Keratinocyte (primary cell): ENCODE measurements around the gene GLT8D1. TPM values are rescaled to one million over a fixed set of nuclear protein-coding genes. Genes with fewer than 3 reads are reported as not detected.

ENCODE experiments used
- DNase-seq: peaks from one replicate; pipeline ENCODE4 v3.0.0-alpha.2; 2011; ENCODE audit warnings: low read depth, missing footprints, low spot score
- FAIRE-seq: peaks from 2 replicates; lab custom pipeline; 2011; peaks lifted over from hg19 to GRCh38; lab: Jason Lieb, UNC
- H2AFZ ChIP-seq: 2 replicates; pipeline ENCODE4 v1.6.0; 2012; ENCODE audit warnings: low read length, control low read depth, inconsistent platforms; ENCODE audit not compliant: control insufficient read depth
- H3K27ac ChIP-seq: 2 replicates; pipeline ENCODE4 v1.5.1; 2011; ENCODE audit warnings: low read length; ENCODE audit not compliant: control insufficient read depth, insufficient read depth
- H3K27me3 ChIP-seq: 3 replicates; pipeline ENCODE4 v1.6.0; 2011; ENCODE audit warnings: low read length; ENCODE audit not compliant: control insufficient read depth, insufficient read depth; ENCODE audit errors: extremely low read depth
- H3K36me3 ChIP-seq, 2 experiments: 2 replicates in 1 of 2; 3 replicates in 1 of 2; pipeline ENCODE4 v1.5.1; 2011; ENCODE audit warnings: low read length in 2 of 2, mild to moderate bottlenecking in 1 of 2; ENCODE audit not compliant: control insufficient read depth in 2 of 2, insufficient read depth in 2 of 2; ENCODE audit errors: extremely low read depth in 1 of 2
- H3K4me1 ChIP-seq: 3 replicates; pipeline ENCODE4 v1.5.1; 2011; ENCODE audit warnings: low read length; ENCODE audit not compliant: control insufficient read depth, insufficient read depth; ENCODE audit errors: extremely low read depth
- H3K4me2 ChIP-seq: 3 replicates; pipeline ENCODE4 v1.6.0; 2011; ENCODE audit warnings: low read depth, low read length; ENCODE audit not compliant: control insufficient read depth, insufficient read depth; ENCODE audit errors: extremely low read depth
- H3K4me3 ChIP-seq, 3 experiments: fragments of 200-600 bp in 1 of 3; sonication (generic) in 1 of 3; 2 replicates in 2 of 3; 3 replicates in 1 of 3; pipeline ENCODE4 v1.5.1; 2011 to 2016; ENCODE audit warnings: low read length in 3 of 3, mild to moderate bottlenecking in 3 of 3, control low read depth in 2 of 3, inconsistent platforms in 1 of 3, low read depth in 1 of 3, mixed read lengths in 1 of 3, mixed run types in 1 of 3, moderate library complexity in 1 of 3; ENCODE audit not compliant: control insufficient read depth in 2 of 3, insufficient read depth in 2 of 3; ENCODE audit errors: extremely low read depth in 1 of 3
- H3K79me2 ChIP-seq: 2 replicates; pipeline ENCODE4 v1.6.0; 2012; ENCODE audit warnings: low read length; ENCODE audit not compliant: control insufficient read depth, insufficient read depth
- H3K9ac ChIP-seq: 3 replicates; pipeline ENCODE4 v1.6.0; 2011; ENCODE audit warnings: low read length; ENCODE audit not compliant: control insufficient read depth, insufficient read depth; ENCODE audit errors: extremely low read depth
- H3K9me1 ChIP-seq: 3 replicates; pipeline ENCODE4 v1.6.0; 2011; ENCODE audit warnings: low read length; ENCODE audit not compliant: control insufficient read depth, insufficient read depth; ENCODE audit errors: extremely low read depth
- H3K9me3 ChIP-seq: 2 replicates; pipeline ENCODE4 v1.5.1; 2012; ENCODE audit warnings: low read depth, low read length; ENCODE audit not compliant: control insufficient read depth
- H4K20me1 ChIP-seq: 3 replicates; pipeline ENCODE4 v1.6.0; 2011; ENCODE audit warnings: low read length; ENCODE audit not compliant: control insufficient read depth, insufficient read depth; ENCODE audit errors: extremely low read depth
- EZH2 ChIP-seq: IDR thresholded peaks from one replicate; pipeline ENCODE4 v1.6.1; 2012; ENCODE audit warnings: inconsistent platforms, mild to moderate bottlenecking, low read length, moderate library complexity
- dilution Hi-C: fragments of 300-500 bp; cut with MboI; formaldehyde crosslinking; loops from one replicate; pipeline ENCODE4 v1.7.0; 2020; ENCODE audit warnings: low sequenced_read_pairs; ENCODE audit not compliant: extremely low pct_ligation_motif_present
- polyA plus RNA-seq, 5 experiments: library from polyadenylated mRNA; depleted of rRNA in 3 of 5; stranded (reverse) in 3 of 5; stranded (forward) in 1 of 5; unstranded in 1 of 5; fragments of >200 nt; gene quantifications; 1 replicate in 1 of 5; 2 replicates in 3 of 5; 3 replicates in 1 of 5; pipeline versions ENCODE4 v1.2.1 to v1.2.3, GENCODE V29; 2011 to 2012; ENCODE audit warnings: missing spikeins in 2 of 5, low read depth in 1 of 5, low replicate concordance in 1 of 5
- TF ChIP-seq, protein P1 (sequence below), 3 experiments: IDR thresholded peaks in 1 of 3; conservative IDR thresholded peaks in 1 of 3; optimal IDR thresholded peaks in 1 of 3; 2 replicates in 2 of 3; 3 replicates in 1 of 3; pipeline versions ENCODE3 to v1.5.1; 2011; ENCODE audit warnings: low read length in 3 of 3, mild to moderate bottlenecking in 3 of 3, moderate library complexity in 2 of 3, control low read depth in 1 of 3, inconsistent platforms in 1 of 3; ENCODE audit not compliant: insufficient read depth in 2 of 3; ENCODE audit errors: extremely low read depth in 1 of 3

The GLT8D1 gene
- polyA plus RNA-seq, 1 donor (not counting 4 experiments of a cell fraction or from before 2014, with no cell fraction given) = 66.4 TPM

DNA sequence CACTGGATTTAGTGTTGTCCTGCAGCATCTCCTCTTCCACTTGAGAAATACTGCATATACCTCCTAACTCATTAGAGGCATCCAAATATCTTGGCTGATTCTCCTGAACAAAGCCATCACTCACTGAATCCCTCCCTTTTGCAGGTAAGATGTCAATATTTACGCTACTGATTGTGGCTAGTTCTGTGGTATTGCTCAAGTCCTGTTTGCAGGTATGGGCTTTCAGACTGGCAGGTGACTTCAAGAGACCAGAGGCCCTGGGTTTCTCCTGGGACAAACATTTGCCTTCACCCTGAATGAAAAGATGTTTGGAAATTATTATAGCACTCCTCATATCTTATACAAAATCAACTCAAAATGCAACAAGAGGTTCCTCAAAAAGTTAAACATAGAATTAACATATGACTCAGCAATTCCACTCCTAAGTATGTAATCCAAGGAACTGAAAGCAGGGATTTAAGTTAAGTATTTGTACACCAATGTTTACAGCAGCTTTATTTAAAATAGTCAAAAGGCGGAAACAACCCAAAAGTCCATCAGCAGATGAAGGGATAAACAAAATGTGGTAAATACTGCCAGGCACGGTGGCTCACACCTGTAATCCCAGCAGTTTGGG, 46.6 kb upstream of the GLT8D1 start:
- Histone ChIP-seq H3K79me2 (no peaks in the 10 kb centered on the region), H3K9ac (no peak overlapping the region), H4K20me1 (no peaks in the 10 kb centered on the region), H2AFZ (no peak overlapping the region), H3K27me3 (no peaks in the 10 kb centered on the region), H3K9me1 (no peaks in the 10 kb centered on the region), H3K9me3 (no peaks in the 10 kb centered on the region), H3K4me1 (no peaks in the 10 kb centered on the region), H3K36me3 (peaks cover 13% of the 10 kb centered on the region in 2 experiments), H3K4me2 (no peak overlapping the region), H3K27ac (no peak overlapping the region), H3K4me3 (no peak overlapping the region)
- dilution Hi-C loops = no loop called here
- DNase-seq = no peak
- no peak for TF ChIP-seq EZH2
- TF ChIP-seq, protein P1, sequence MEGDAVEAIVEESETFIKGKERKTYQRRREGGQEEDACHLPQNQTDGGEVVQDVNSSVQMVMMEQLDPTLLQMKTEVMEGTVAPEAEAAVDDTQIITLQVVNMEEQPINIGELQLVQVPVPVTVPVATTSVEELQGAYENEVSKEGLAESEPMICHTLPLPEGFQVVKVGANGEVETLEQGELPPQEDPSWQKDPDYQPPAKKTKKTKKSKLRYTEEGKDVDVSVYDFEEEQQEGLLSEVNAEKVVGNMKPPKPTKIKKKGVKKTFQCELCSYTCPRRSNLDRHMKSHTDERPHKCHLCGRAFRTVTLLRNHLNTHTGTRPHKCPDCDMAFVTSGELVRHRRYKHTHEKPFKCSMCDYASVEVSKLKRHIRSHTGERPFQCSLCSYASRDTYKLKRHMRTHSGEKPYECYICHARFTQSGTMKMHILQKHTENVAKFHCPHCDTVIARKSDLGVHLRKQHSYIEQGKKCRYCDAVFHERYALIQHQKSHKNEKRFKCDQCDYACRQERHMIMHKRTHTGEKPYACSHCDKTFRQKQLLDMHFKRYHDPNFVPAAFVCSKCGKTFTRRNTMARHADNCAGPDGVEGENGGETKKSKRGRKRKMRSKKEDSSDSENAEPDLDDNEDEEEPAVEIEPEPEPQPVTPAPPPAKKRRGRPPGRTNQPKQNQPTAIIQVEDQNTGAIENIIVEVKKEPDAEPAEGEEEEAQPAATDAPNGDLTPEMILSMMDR (optimal IDR thresholded peaks at IDR 0.05 in 1 of 3, IDR thresholded peaks at IDR 0.05 in 1 of 3, conservative IDR thresholded peaks at IDR 0.05 in 1 of 3; ENCODE audit: extremely low read depth in 1 of 3, insufficient read depth in 2 of 3, low read length in 3 of 3) = no peak
- FAIRE-seq = no peak

DNA sequence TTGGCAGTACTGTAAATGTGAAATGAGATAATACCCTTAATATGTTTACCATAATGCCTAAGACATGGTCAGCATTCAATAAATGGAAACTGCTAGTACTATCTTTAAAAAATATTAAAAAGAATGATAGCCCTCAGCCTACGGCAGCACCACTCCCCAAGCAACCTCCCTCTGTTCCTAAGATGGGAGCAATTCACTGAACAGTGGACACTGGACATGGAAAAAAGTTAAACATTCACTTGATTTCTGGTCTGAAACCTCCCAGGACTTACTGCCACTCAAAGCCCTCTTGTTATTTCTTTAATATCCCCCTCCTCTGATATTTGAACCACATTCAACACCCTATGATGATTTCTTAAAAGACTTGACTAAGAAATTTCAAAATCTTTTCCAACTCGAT, 38.1 kb upstream of the GLT8D1 start:
- H3K9me1 ChIP-seq = no peaks in the 10 kb centered on the region
- no peak overlapping the region for H3K27ac ChIP-seq
- DNase-seq = no peak
- H3K9ac ChIP-seq = no peak overlapping the region
- peaks cover 10 to 28% of the 10 kb centered on the region in 2 experiments for H3K36me3 ChIP-seq
- no peaks in the 10 kb centered on the region for H3K9me3 ChIP-seq
- FAIRE-seq = no peak
- H3K4me1 ChIP-seq = no peaks in the 10 kb centered on the region
- H3K79me2 ChIP-seq = no peaks in the 10 kb centered on the region
- no peak for TF ChIP-seq EZH2
- TF ChIP-seq, protein P1 (optimal IDR thresholded peaks at IDR 0.05 in 1 of 3, IDR thresholded peaks at IDR 0.05 in 1 of 3, conservative IDR thresholded peaks at IDR 0.05 in 1 of 3; ENCODE audit: extremely low read depth in 1 of 3, insufficient read depth in 2 of 3, low read length in 3 of 3) = no peak
- H2AFZ ChIP-seq = no peak overlapping the region
- H3K4me2 ChIP-seq = no peak overlapping the region
- dilution Hi-C loops = no loop called here
- no peaks in the 10 kb centered on the region for H3K27me3 ChIP-seq
- H4K20me1 ChIP-seq = no peaks in the 10 kb centered on the region
- H3K4me3 ChIP-seq = no peak overlapping the region
